KG1 (cell line): ENCODE measurements around the gene GABBR2.

ENCODE experiments used
- DNase-seq: peaks from one replicate; lab custom pipeline; 2025; lab: John Stamatoyannopoulos, UW

GABBR2 gene

GRCh38 chr9:98721643-98722042, 12.9 kb upstream of the GABBR2 start:
- no peak for DNase-seq

- no peak for DNase-seq
Observed at GRCh38 chr9:98720402-98720801, 11.7 kb upstream of the GABBR2 start.

GRCh38 chr9:98719055-98719454, 10.3 kb upstream of the GABBR2 start:
- DNase-seq, result no peak

DNA sequence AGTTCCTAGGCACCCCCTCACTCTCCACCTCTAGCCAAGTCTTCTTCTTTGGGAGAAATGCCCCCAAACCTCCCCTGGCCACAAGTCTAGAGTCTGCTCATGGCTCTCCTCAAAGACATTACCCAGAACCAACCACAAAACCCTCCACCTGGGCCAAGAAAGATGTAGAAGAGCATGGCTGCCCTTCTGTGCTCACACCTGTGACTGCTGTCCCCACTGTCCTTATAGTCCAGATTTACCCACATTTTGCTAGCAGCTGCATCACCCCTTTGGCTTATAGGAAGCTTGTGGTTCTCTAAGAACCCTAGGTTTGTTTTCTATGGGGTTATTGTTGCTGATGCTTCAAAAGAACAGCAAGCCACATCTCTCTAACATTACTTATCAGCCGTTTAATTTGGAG, 6.1 kb upstream of the GABBR2 start:
- DNase-seq, result no peak

DNA sequence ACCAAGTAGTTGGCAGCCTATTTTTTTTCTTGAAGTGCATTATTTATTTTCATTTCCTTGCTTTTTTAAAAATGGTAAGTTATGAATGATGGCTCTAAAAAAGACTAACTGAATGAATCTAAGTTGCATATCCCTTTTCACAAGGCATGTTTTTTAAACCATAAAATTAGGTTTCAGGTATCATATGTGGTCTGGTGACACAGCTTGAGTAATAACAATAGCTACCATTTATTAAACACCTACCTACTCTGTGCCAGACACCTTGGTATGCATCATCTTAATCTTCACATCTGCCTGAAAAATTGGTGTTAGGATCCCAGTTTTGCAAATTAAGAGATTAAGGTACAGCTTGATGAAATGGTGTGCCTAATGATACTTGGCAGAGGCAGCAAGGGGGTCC, 4.3 kb upstream of the GABBR2 start:
- no peak for DNase-seq

DNA sequence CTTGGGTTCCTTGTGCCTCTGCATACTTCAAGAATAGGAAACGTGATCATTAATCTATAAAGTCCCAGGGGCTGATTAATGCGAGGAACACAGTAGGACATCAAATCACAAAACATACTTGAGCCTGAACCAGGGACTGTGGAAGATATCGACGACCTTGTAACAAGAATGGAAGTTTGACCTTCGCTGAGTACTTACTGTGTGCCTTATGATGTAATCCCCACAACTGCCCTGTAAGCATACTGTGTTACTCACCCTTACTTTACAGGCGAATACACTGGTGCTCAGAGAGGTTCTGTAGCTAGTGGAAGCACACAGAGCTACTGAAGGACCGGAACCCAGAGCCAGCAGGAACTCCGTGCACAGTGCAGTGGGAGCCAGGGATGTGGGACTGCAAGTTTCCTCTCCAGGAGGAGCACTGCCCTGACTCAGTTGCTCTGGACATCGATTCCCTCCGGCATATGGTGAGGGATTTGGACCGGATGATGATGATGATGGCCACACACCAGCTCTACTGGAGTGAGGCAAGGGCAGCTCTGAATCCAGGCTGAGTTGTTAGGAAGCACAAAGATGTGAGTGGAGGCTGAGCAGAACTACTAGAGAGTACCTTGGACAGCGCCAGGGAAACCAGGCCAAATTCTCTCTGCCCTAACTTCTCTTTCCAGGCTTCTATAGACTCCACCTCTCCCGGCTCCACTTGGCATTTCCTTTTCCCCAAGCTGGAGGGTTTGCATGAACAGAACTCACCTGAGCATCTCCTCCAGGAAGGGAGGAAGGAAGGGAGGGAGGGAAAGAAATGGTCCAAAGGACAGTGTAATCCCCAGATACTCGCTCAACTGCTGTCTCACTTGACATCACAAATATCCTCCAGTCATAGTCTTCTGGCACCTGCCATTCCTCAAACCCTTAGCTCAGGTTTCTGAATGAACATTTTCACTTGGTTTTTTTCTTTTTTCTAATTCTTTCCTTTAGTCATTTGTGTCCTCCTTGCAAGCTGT, 1.5 kb upstream of the GABBR2 start:
- DNase-seq, result no peak

DNA sequence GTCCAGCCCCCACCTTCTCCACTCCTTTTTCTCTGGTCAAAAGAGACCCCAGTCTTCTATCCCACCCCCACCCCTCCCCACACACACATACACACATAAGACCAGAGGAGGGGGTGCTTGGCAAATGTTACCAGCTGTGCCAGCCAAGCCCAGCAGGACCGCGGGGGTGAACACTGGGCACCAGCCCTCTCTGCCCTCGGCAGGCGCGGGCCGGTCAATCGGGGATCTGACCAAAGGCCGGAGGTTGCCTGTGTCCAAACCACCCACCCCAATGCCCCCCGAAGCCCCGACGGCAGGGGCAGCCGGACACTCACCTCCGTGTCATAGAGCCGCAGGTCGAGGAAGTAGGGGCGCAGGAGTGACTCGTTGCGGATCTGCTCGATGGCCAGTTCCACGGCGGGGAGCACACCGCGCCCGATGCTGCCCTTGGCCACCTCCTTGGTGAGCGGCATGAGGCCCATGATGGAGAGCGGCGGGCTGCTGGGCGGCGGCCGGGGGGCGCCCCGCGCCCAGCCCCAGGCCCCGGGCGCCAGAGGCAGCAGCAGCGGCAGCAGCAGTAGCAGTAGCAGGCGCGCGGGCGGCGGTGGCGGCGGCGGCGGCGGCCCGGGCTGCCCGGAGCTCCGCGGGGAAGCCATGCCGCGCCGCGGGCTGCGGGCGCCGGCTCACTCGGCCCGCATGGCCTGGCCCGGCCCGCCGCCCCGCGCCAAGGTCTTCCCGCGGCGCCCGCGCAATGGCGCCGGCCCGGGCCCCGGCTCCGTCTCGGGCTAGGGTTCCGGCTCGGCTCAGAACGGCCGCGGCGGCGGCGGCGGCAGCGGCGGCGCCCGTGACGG, 417 bp downstream of the GABBR2 start:
- DNase-seq, result no peak

- peak; percentile 20 for DNase-seq
Observed at GRCh38 chr9:98707166-98708102, 1.3 kb downstream of the GABBR2 start.

GRCh38 chr9:98706651-98707165, 2.0 kb downstream of the GABBR2 start:
- no peak for DNase-seq

GRCh38 chr9:98702835-98703380, 5.8 kb downstream of the GABBR2 start:
- DNase-seq, result no peak

GRCh38 chr9:98702340-98702739, 6.4 kb downstream of the GABBR2 start:
- DNase-seq, result no peak

- DNase-seq, result no peak
Observed at GRCh38 chr9:98701576-98701975, 7.2 kb downstream of the GABBR2 start.

- DNase-seq, result no peak
Observed at GRCh38 chr9:98700801-98701200, 7.9 kb downstream of the GABBR2 start.

DNA sequence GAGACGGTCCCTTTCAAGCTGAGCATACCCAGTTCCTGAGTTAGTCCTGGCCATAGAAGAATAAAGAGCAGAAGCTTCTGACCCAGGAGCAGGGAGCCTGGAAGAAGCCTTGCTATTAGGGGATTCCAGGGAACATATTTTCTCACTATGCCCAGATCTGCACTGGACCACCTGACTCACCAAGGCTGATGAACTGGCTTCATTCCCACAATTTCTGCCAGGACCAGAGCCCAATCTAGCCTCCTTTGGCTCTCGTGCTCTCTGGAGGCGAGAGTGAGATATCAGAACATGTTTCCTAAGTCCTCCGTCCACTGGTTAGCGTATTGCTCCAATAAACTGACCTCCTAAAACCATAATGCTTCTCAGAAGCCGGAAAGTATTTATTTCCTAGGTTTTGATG, 9.9 kb downstream of the GABBR2 start:
- DNase-seq, result no peak

- DNase-seq, result no peak
Observed at GRCh38 chr9:98694943-98695342, 13.8 kb downstream of the GABBR2 start.

DNA sequence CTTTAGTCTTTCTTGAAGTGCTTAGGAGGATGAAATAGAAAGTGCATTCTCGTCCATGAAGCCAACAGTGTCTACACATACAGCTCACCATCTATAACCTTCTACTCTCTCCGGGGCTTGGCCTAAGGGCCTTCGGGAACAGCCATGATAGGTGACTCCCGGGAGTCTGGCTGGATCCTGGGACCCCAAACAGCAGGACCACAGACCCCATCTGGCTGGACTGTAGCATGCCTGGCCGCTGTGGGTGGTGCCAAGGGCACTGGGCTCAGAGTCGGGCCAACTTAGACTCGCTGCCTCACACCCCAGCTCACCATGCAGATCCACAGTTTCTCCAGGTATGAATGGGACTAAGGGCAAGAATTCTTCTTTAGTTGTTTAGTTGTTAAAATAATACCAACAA, 16.3 kb downstream of the GABBR2 start:
- DNase-seq, result no peak

- no peak for DNase-seq
Observed at GRCh38 chr9:98691890-98692289, 16.8 kb downstream of the GABBR2 start.

- DNase-seq, result no peak
Observed at GRCh38 chr9:98690686-98691085, 18.0 kb downstream of the GABBR2 start.

GRCh38 chr9:98688710-98689495, 19.8 kb downstream of the GABBR2 start:
- DNase-seq, result no peak

DNA sequence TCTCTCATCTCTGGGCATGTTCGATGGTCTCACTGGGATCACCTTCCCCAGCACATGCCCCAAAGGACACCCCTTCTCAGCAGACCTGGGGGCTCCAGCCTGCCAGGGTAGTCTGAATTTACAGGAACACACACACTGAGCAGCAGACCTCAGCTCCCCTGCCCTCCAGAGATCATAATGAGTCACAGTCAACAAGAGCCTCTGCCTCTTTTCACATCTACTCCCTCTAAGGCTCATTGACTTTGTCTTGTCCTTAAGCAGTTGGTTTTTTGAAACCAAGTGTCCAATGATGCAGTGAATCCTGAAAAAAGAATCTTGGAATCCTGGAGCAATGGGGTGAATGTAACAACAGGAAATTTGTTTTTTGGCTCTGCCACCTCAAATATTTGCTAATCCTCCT, 20.8 kb downstream of the GABBR2 start:
- DNase-seq, result no peak
